Measurements from ENCODE around the gene CRABP2.

The CRABP2 gene

DNA sequence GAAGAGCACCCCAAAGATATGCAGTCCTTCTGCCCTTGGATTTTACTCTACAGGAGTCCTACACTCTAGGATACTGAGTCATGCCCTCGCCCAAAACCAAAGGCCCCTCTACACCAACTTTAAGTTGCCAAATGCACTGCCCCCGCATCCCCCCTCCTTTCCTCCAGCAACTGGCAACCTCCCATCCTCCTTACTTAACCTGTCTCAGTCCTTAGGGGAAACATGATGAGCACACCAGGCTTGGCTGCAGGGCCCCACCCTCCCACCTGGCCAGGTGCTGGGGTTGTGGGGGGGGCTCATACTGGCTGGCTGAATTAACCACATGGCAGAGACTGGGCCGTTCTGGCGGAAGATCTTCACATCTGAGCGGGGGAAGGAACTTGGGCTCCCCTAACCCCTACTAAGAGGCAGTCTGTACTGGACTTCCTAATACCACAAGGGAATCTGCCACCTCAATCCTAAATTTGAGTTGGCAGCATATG is 44.8 kb upstream of the CRABP2 start:
- TF ChIP-seq, protein P1, sequence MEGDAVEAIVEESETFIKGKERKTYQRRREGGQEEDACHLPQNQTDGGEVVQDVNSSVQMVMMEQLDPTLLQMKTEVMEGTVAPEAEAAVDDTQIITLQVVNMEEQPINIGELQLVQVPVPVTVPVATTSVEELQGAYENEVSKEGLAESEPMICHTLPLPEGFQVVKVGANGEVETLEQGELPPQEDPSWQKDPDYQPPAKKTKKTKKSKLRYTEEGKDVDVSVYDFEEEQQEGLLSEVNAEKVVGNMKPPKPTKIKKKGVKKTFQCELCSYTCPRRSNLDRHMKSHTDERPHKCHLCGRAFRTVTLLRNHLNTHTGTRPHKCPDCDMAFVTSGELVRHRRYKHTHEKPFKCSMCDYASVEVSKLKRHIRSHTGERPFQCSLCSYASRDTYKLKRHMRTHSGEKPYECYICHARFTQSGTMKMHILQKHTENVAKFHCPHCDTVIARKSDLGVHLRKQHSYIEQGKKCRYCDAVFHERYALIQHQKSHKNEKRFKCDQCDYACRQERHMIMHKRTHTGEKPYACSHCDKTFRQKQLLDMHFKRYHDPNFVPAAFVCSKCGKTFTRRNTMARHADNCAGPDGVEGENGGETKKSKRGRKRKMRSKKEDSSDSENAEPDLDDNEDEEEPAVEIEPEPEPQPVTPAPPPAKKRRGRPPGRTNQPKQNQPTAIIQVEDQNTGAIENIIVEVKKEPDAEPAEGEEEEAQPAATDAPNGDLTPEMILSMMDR (conservative IDR thresholded peaks at IDR 0.05; ENCODE audit: low read depth, low read length), result no peak
- no peak for DNase-seq (ENCODE audit: low read depth)
- H3K4me3 ChIP-seq (ENCODE audit: low read depth, low read length), result peak overlapping the region; percentile 95

GRCh38 chr1:156749419-156750118 is 44.2 kb upstream of the CRABP2 start:
- DNase-seq (ENCODE audit: low read depth), result no peak
- H3K4me3 ChIP-seq (ENCODE audit: low read depth, low read length), result peak overlapping the region; percentile 95
- TF ChIP-seq, protein P1 (conservative IDR thresholded peaks at IDR 0.05; ENCODE audit: low read depth, low read length), result no peak

GRCh38 chr1:156748670-156749418 is 43.5 kb upstream of the CRABP2 start:
- TF ChIP-seq, protein P1 (conservative IDR thresholded peaks at IDR 0.05; ENCODE audit: low read depth, low read length), result no peak
- H3K4me3 ChIP-seq (ENCODE audit: low read depth, low read length), result peak overlapping the region; percentile 95
- peak; percentile 41 for DNase-seq (ENCODE audit: low read depth)

GRCh38 chr1:156747742-156748669 is 42.6 kb upstream of the CRABP2 start:
- peak overlapping the region; percentile 95 for H3K4me3 ChIP-seq (ENCODE audit: low read depth, low read length)
- TF ChIP-seq, protein P1 (conservative IDR thresholded peaks at IDR 0.05; ENCODE audit: low read depth, low read length), result no peak
- no peak for DNase-seq (ENCODE audit: low read depth)

DNA sequence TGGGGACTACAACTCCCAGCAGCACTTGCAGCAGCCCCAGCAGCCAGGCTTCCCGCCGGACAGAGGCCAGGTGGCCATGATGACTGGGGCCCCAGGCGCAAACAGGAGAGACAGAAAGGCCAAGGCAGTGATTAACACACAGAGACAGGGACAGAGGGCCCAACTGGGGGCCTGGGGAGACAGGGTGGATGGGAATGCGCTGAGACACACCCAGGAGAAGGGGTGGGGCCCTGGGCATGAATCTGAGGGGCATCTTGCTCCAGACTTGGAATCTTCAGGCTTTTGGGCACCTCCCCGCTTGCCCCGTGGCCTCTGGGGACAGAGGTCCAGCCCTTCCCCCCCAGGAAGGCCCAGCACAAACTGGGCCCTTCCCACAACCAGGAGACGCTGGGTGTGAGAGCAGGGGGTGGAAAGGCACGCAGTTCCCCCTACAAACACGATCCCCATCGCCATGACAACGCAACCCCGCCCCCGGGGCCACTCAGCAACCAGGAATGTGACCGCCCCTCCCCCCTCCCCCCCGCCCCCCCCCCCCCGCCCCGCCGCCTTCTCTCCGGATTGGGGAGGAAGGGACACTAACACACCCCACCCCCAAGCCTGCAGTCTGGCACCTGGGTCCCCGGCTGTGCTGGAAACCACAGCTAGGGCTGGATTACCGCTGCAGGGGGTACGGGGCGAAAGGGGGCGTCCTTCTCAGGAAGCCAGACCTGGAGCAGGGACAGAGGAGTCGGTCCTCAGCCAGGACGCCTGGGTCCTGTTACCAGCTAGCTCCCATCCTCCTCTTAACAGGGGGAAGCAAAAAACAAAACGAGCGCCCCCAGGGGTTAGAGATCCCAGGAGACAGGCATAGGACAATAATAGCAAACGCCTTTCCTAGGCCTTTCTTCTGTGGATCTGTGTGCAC is 41.6 kb upstream of the CRABP2 start:
- TF ChIP-seq, protein P1 (conservative IDR thresholded peaks at IDR 0.05; ENCODE audit: low read depth, low read length), result peak; percentile 34
- peak; percentile 95 for DNase-seq (ENCODE audit: low read depth)
- peak overlapping the region; percentile 57 for H3K4me3 ChIP-seq (ENCODE audit: low read depth, low read length)

GRCh38 chr1:156746406-156746727 is 41.0 kb upstream of the CRABP2 start:
- DNase-seq (ENCODE audit: low read depth), result no peak
- peak overlapping the region; percentile 57 for H3K4me3 ChIP-seq (ENCODE audit: low read depth, low read length)
- TF ChIP-seq, protein P1 (conservative IDR thresholded peaks at IDR 0.05; ENCODE audit: low read depth, low read length), result no peak

All from choroid plexus epithelial cell (primary cell).